ENCODE measurements around the gene HNF4A. TPM values are rescaled to one million over a fixed set of nuclear protein-coding genes. Genes with fewer than 3 reads are reported as not detected.

The HNF4A gene
- polyA plus RNA-seq, 1 donor from 2014 or later = not detected

DNA sequence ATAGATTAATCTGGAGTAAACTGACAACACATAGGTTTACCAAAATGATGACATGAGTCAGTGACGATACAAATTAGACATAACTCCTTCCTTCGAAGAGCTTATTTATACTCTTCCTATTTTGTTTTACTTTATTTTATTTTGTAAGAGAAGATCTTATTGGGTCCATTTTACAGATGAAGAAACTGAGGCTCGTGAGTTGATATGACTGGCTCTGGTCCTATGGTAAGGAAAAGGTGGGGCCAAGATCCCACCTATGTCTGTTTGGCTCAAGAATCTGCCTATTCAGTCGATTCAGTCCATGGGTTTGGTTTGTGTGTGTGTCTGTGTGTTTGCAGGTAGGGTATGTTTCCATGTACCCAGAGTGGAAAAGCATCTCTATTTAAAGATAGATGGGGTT lies 27.1 kb upstream of the HNF4A start:
- Histone ChIP-seq H3K79me2 (replicated peaks; ENCODE audit: insufficient read depth, low read length) (no peaks in the 10 kb centered on the region), H4K20me1 (ENCODE audit: insufficient read depth) (no peaks in the 10 kb centered on the region), H3K4me3 (ENCODE audit: low read length) (no peak overlapping the region), H3K36me3 (ENCODE audit: insufficient read depth, low read length) (no peaks in the 10 kb centered on the region), H3F3A (ENCODE audit: insufficient read depth, low read length, poor library complexity, severe bottlenecking) (no peaks in the 10 kb centered on the region), H3K9me2 (ENCODE audit: insufficient read depth, low read length) (no peaks in the 10 kb centered on the region), H2AFZ (ENCODE audit: low read depth, low read length) (no peak overlapping the region), H3K4me2 (ENCODE audit: low read length) (no peak overlapping the region), H3K9me3 (ENCODE audit: low read length) (no peaks in the 10 kb centered on the region), H3K27me3 (ENCODE audit: insufficient read depth, low read depth, low read length) (no peaks in the 10 kb centered on the region), H3K9ac (ENCODE audit: low read length) (no peak overlapping the region), H3K27ac (ENCODE audit: low read length) (no peak overlapping the region)
- no peak for TF ChIP-seq SMC3 (conservative IDR thresholded peaks at IDR 0.05; ENCODE audit: poor library complexity)

DNA sequence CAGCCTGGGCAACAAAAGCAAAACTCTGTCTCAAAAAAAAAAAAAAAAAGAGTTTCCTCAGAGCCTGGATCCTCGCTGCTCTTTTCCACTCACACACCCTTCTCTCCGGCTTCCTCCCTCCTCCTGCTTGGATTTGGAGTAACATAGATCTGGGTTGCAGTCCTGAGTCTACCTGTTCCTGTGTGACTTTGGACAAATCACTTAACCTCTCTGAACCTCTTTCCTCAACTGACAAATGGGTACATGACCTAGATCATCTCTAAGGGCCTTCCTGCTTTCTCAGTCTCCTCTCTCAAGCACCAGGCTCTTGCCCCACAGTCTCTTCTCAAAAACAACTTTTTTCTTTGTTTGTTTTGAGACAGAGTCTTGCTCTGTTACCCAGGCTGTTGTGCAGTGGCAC lies 24.3 kb upstream of the HNF4A start:
- Histone ChIP-seq H3K9me2 (ENCODE audit: insufficient read depth, low read length) (no peaks in the 10 kb centered on the region), H3F3A (ENCODE audit: insufficient read depth, low read length, poor library complexity, severe bottlenecking) (no peaks in the 10 kb centered on the region), H3K27me3 (ENCODE audit: insufficient read depth, low read depth, low read length) (no peaks in the 10 kb centered on the region), H3K79me2 (replicated peaks; ENCODE audit: insufficient read depth, low read length) (no peaks in the 10 kb centered on the region), H3K36me3 (ENCODE audit: insufficient read depth, low read length) (no peaks in the 10 kb centered on the region), H3K9ac (ENCODE audit: low read length) (no peak overlapping the region), H3K27ac (ENCODE audit: low read length) (no peak overlapping the region), H2AFZ (ENCODE audit: low read depth, low read length) (no peak overlapping the region), H3K4me3 (ENCODE audit: low read length) (no peak overlapping the region), H3K9me3 (ENCODE audit: low read length) (no peaks in the 10 kb centered on the region), H4K20me1 (ENCODE audit: insufficient read depth) (no peaks in the 10 kb centered on the region), H3K4me2 (ENCODE audit: low read length) (no peak overlapping the region)
- TF ChIP-seq EP300 (conservative IDR thresholded peaks at IDR 0.05; ENCODE audit: poor library complexity, severe bottlenecking) = no peak
- TF ChIP-seq EZH2 (IDR thresholded peaks at IDR 0.05; ENCODE audit: borderline replicate concordance, insufficient read depth, low read length, poor library complexity, severe bottlenecking) = no peak
- TF ChIP-seq SMC3 (conservative IDR thresholded peaks at IDR 0.05; ENCODE audit: poor library complexity) = no peak
- TF ChIP-seq MXI1 (conservative IDR thresholded peaks at IDR 0.05; ENCODE audit: poor library complexity, severe bottlenecking) = no peak

DNA sequence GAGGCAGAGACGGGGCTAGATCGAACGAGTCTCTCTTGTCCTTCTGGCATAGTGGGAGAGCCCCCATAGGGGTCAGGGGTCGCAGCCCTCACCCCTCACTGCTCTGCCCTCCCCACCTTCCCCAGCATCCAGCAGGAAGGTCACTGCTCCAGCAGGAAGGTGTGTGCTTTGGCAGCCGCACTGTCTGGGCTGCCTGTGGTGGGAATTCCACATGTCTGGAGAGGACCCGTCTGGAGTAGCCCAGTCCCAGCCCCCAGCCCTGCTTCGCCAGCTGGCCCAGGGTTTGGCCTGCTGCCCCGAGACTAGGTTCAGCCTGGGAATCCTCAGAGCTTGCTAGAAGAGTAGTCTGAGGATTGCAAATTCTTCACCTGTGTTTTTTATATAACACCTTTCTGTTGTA lies 21.2 kb upstream of the HNF4A start:
- Histone ChIP-seq H3K9ac (ENCODE audit: low read length) (no peak overlapping the region), H3K27me3 (ENCODE audit: insufficient read depth, low read depth, low read length) (no peaks in the 10 kb centered on the region), H3F3A (ENCODE audit: insufficient read depth, low read length, poor library complexity, severe bottlenecking) (no peaks in the 10 kb centered on the region), H4K20me1 (ENCODE audit: insufficient read depth) (no peaks in the 10 kb centered on the region), H3K36me3 (ENCODE audit: insufficient read depth, low read length) (no peaks in the 10 kb centered on the region), H3K4me2 (ENCODE audit: low read length) (no peak overlapping the region), H2AFZ (ENCODE audit: low read depth, low read length) (no peak overlapping the region), H3K9me3 (ENCODE audit: low read length) (no peaks in the 10 kb centered on the region), H3K4me3 (ENCODE audit: low read length) (no peak overlapping the region), H3K27ac (ENCODE audit: low read length) (no peak overlapping the region), H3K79me2 (replicated peaks; ENCODE audit: insufficient read depth, low read length) (no peaks in the 10 kb centered on the region), H3K9me2 (ENCODE audit: insufficient read depth, low read length) (no peaks in the 10 kb centered on the region)
- TF ChIP-seq EZH2 (IDR thresholded peaks at IDR 0.05; ENCODE audit: borderline replicate concordance, insufficient read depth, low read length, poor library complexity, severe bottlenecking) (no peak), EP300 (conservative IDR thresholded peaks at IDR 0.05; ENCODE audit: poor library complexity, severe bottlenecking) (no peak), MXI1 (conservative IDR thresholded peaks at IDR 0.05; ENCODE audit: poor library complexity, severe bottlenecking) (no peak), POLR2AphosphoS5 (IDR thresholded peaks at IDR 0.05) (no peak), TAF1 (IDR thresholded peaks at IDR 0.05; ENCODE audit: low read depth) (no peak), RAD21 (conservative IDR thresholded peaks at IDR 0.05) (no peak), SMC3 (conservative IDR thresholded peaks at IDR 0.05; ENCODE audit: poor library complexity) (no peak)
- TF ChIP-seq, protein P1, sequence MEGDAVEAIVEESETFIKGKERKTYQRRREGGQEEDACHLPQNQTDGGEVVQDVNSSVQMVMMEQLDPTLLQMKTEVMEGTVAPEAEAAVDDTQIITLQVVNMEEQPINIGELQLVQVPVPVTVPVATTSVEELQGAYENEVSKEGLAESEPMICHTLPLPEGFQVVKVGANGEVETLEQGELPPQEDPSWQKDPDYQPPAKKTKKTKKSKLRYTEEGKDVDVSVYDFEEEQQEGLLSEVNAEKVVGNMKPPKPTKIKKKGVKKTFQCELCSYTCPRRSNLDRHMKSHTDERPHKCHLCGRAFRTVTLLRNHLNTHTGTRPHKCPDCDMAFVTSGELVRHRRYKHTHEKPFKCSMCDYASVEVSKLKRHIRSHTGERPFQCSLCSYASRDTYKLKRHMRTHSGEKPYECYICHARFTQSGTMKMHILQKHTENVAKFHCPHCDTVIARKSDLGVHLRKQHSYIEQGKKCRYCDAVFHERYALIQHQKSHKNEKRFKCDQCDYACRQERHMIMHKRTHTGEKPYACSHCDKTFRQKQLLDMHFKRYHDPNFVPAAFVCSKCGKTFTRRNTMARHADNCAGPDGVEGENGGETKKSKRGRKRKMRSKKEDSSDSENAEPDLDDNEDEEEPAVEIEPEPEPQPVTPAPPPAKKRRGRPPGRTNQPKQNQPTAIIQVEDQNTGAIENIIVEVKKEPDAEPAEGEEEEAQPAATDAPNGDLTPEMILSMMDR (IDR thresholded peaks at IDR 0.05; ENCODE audit: poor library complexity, severe bottlenecking) = no peak
- TF ChIP-seq, protein P2, sequence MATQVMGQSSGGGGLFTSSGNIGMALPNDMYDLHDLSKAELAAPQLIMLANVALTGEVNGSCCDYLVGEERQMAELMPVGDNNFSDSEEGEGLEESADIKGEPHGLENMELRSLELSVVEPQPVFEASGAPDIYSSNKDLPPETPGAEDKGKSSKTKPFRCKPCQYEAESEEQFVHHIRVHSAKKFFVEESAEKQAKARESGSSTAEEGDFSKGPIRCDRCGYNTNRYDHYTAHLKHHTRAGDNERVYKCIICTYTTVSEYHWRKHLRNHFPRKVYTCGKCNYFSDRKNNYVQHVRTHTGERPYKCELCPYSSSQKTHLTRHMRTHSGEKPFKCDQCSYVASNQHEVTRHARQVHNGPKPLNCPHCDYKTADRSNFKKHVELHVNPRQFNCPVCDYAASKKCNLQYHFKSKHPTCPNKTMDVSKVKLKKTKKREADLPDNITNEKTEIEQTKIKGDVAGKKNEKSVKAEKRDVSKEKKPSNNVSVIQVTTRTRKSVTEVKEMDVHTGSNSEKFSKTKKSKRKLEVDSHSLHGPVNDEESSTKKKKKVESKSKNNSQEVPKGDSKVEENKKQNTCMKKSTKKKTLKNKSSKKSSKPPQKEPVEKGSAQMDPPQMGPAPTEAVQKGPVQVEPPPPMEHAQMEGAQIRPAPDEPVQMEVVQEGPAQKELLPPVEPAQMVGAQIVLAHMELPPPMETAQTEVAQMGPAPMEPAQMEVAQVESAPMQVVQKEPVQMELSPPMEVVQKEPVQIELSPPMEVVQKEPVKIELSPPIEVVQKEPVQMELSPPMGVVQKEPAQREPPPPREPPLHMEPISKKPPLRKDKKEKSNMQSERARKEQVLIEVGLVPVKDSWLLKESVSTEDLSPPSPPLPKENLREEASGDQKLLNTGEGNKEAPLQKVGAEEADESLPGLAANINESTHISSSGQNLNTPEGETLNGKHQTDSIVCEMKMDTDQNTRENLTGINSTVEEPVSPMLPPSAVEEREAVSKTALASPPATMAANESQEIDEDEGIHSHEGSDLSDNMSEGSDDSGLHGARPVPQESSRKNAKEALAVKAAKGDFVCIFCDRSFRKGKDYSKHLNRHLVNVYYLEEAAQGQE (IDR thresholded peaks at IDR 0.05; ENCODE audit: borderline replicate concordance) = no peak
